Left lung (tissue), 10 donors: Measurements from ENCODE around the gene NAALADL2. TPM values are rescaled to one million over a fixed set of nuclear protein-coding genes. Genes with fewer than 3 reads are reported as not detected.

Source experiments
- ATAC-seq: fragments of 200-7000 bp; cut with Tn5 transposase; one replicate; pipeline ENCODE4 v1.9.1; 2020; ENCODE audit warnings: moderate library complexity
- DNase-seq, 4 donors: peaks; one replicate each; pipeline ENCODE4 v3.0.0-alpha.2; 2013 to 2020
- H3K27ac ChIP-seq, 2 donors: fragments of 200-600 bp; sonication (generic) in 1 of 2; one replicate each; pipeline versions ENCODE4 v1.5.0 to v1.8.0; 2020 to 2021
- H3K27me3 ChIP-seq, 2 donors: fragments of 200-600 bp; sonication (generic) in 1 of 2; one replicate each; pipeline versions ENCODE4 v1.5.0 to v1.8.0; 2020 to 2021
- H3K36me3 ChIP-seq, 2 donors: fragments of 200-600 bp; sonication (generic) in 1 of 2; one replicate each; pipeline versions ENCODE4 v1.5.0 to v1.8.0; 2020 to 2021
- H3K4me1 ChIP-seq, 2 donors: fragments of 200-600 bp; one replicate each; pipeline ENCODE4 v1.8.0; 2021
- H3K4me3 ChIP-seq, 2 donors: fragments of 200-600 bp; sonication (generic) in 1 of 2; one replicate each; pipeline versions ENCODE4 v1.5.0 to v1.8.0; 2020 to 2021; ENCODE audit warnings: mild to moderate bottlenecking in 1 of 2
- H3K9me3 ChIP-seq, 2 donors: fragments of 200-600 bp; sonication (generic) in 1 of 2; one replicate each; pipeline versions ENCODE4 v1.5.0 to v1.8.0; 2020 to 2021
- CTCF ChIP-seq, 2 donors: fragments of 200-600 bp; sonication (generic) in 1 of 2; IDR thresholded peaks; one replicate each; pipeline versions ENCODE4 v1.5.0 to v1.8.0; 2021; ENCODE audit warnings: antibody characterized with exemption in 2 of 2
- intact Hi-C, 2 donors: fragments of 100-400 bp; cut with DNase I; formaldehyde crosslinking; loops; one replicate each; pipeline versions ENCODE4 v1.11.2 to v1.14.2; 2022
- polyA plus RNA-seq, 6 donors: library from polyadenylated mRNA; unstranded; fragments of 120-200 nt; gene quantifications; one replicate each; pipeline ENCODE4 v1.2.1, GENCODE V29; 2013; ENCODE audit not compliant: insufficient read length in 6 of 6
- total RNA-seq, 2 donors: library from RNA; stranded (reverse); fragmentation: NEBNext Ultra II Directional; extraction: Animal tissue kit (Norgen Biotek cat#: 25700); gene quantifications; one replicate each; pipeline ENCODE4 v1.2.1, GENCODE V29; 2021
- donor health status: DM: no; HTN: yes; CAD: no.
- donor health status: DM: no; HTN: no; CAD: no.

Gene NAALADL2
- total and polyA plus RNA-seq, 8 donors: 9.8 to 23.3 (median 17.8) TPM

GRCh38 chr3:175224051-175224450 is 364.9 kb downstream of the NAALADL2 start:
- DNase-seq (no peak), ATAC-seq (no peak)
- H3K36me3 ChIP-seq: no peaks in the 10 kb centered on the region
- no peaks in the 10 kb centered on the region for H3K4me1 ChIP-seq
- H3K4me3 ChIP-seq: no peak overlapping the region
- no peaks in the 10 kb centered on the region for H3K27me3 ChIP-seq
- no peak for TF ChIP-seq CTCF (IDR thresholded peaks at IDR 0.05)
- H3K9me3 ChIP-seq: peaks cover 0 to 3% of the 10 kb centered on the region in 2 donors
- no peak overlapping the region for H3K27ac ChIP-seq
- intact Hi-C loops: no loop called here

- intact Hi-C loops: no loop called here
- no peak for DNase-seq
- no peak overlapping the region for H3K4me3 ChIP-seq
- H3K36me3 ChIP-seq: no peaks in the 10 kb centered on the region
- H3K4me1 ChIP-seq: no peaks in the 10 kb centered on the region
- ATAC-seq: no peak
- H3K27ac ChIP-seq: no peak overlapping the region
- TF ChIP-seq CTCF (IDR thresholded peaks at IDR 0.05): no peak
- H3K27me3 ChIP-seq: no peaks in the 10 kb centered on the region
- peaks cover 0 to 3% of the 10 kb centered on the region in 2 donors for H3K9me3 ChIP-seq
Measured at GRCh38 chr3:175226444-175226843, 367.3 kb downstream of the NAALADL2 start.

- no peak for ATAC-seq
- Histone ChIP-seq H3K4me3 (no peak overlapping the region), H3K27me3 (no peaks in the 10 kb centered on the region), H3K9me3 (peaks cover 0 to 3% of the 10 kb centered on the region in 2 donors), H3K4me1 (no peaks in the 10 kb centered on the region), H3K36me3 (no peaks in the 10 kb centered on the region), H3K27ac (no peak overlapping the region)
- no peak for TF ChIP-seq CTCF (IDR thresholded peaks at IDR 0.05)
- intact Hi-C loops: no loop called here
- peak in 1 of 4 donors; percentile 10 for DNase-seq
Measured at GRCh38 chr3:175227126-175227525, 368.0 kb downstream of the NAALADL2 start.

- DNase-seq (no peak), ATAC-seq (no peak)
- Histone ChIP-seq H3K4me3 (no peak overlapping the region), H3K27ac (no peak overlapping the region), H3K36me3 (no peaks in the 10 kb centered on the region), H3K9me3 (peaks cover 0 to 3% of the 10 kb centered on the region in 2 donors), H3K27me3 (no peaks in the 10 kb centered on the region), H3K4me1 (no peaks in the 10 kb centered on the region)
- no peak for TF ChIP-seq CTCF (IDR thresholded peaks at IDR 0.05)
- intact Hi-C loops: no loop called here
Measured at GRCh38 chr3:175233957-175234940, 375.1 kb downstream of the NAALADL2 start.

- Histone ChIP-seq H3K9me3 (no peaks in the 10 kb centered on the region), H3K27ac (no peak overlapping the region), H3K4me3 (no peak overlapping the region), H3K4me1 (no peaks in the 10 kb centered on the region), H3K27me3 (no peaks in the 10 kb centered on the region), H3K36me3 (no peaks in the 10 kb centered on the region)
- DNase-seq (no peak), ATAC-seq (no peak)
- TF ChIP-seq CTCF (IDR thresholded peaks at IDR 0.05): no peak
- intact Hi-C loops: no loop called here
Measured at GRCh38 chr3:175238801-175239200, 379.7 kb downstream of the NAALADL2 start.
